Panc1 (cell line): ENCODE data around the gene NAV1. TPM values are rescaled to one million over a fixed set of nuclear protein-coding genes. Genes with fewer than 3 reads are reported as not detected.
A peak's percentile ranks its signal among the peaks of the same experiment; 100 is the strongest.

Experiments
- ATAC-seq: fragments of 200-7000 bp; cut with Tn5 transposase; 2 replicates; pipeline ENCODE4 v1.9.1; 2020; ENCODE audit warnings: mild to moderate bottlenecking, moderate library complexity
- BruUV-seq: library from RNA; stranded (reverse); fragments of 400-500 nt; replicated peaks from 2 replicates; lab custom pipeline; 2021; lab: Mats Ljungman, UMichigan
- CTCF ChIA-PET: fragments of 300-600 bp; sonication (Branson Sonifier 250); formaldehyde crosslinking; loops from one replicate; lab custom pipeline; 2022; ENCODE audit warnings: antibody characterized with exemption; lab: Charles Lee
- POLR2A ChIA-PET: fragments of 300-600 bp; sonication (Branson Sonifier 250); formaldehyde crosslinking; loops from one replicate; lab custom pipeline; 2022; ENCODE audit warnings: antibody characterized with exemption; lab: Charles Lee
- DNase-seq: peaks from one replicate; pipeline ENCODE4 v3.0.0-alpha.2; 2010; ENCODE audit warnings: low read depth, low spot score
- H3K27ac ChIP-seq: 2 replicates; pipeline ENCODE4 v1.5.1; 2011; ENCODE audit warnings: mild to moderate bottlenecking, low read length, inconsistent platforms
- H3K27me3 ChIP-seq: fragments of 200-500 bp; sonication (Bioruptor generic); 2 replicates; pipeline ENCODE4 v1.6.0; 2014; ENCODE audit warnings: low read length, inconsistent platforms; ENCODE audit not compliant: control insufficient read depth, insufficient read depth
- H3K36me3 ChIP-seq: fragments of 200-500 bp; sonication (Bioruptor generic); 2 replicates; pipeline ENCODE4 v1.5.1; 2014; ENCODE audit warnings: inconsistent platforms, mild to moderate bottlenecking, low read length, moderate library complexity; ENCODE audit not compliant: control insufficient read depth, insufficient read depth
- H3K4me1 ChIP-seq: 2 replicates; pipeline ENCODE4 v1.5.1; 2011; ENCODE audit warnings: inconsistent platforms, mild to moderate bottlenecking, low read length, moderate library complexity; ENCODE audit not compliant: control insufficient read depth, insufficient read depth
- H3K4me3 ChIP-seq, 2 experiments: 2 replicates each; pipeline ENCODE4 v1.5.1; 2011 to 2012; ENCODE audit warnings: low read depth in 2 of 2, low read length in 2 of 2, mild to moderate bottlenecking in 2 of 2, inconsistent platforms in 1 of 2, moderate library complexity in 1 of 2
- H3K9me3 ChIP-seq: fragments of 200-500 bp; sonication (Bioruptor generic); 2 replicates; pipeline ENCODE4 v1.5.1; 2014; ENCODE audit warnings: low read depth, mild to moderate bottlenecking, inconsistent platforms, low read length, moderate library complexity; ENCODE audit not compliant: control insufficient read depth, insufficient read depth
- POLR2AphosphoS5 ChIP-seq: IDR thresholded peaks from 2 replicates; pipeline ENCODE4 v1.6.1; 2012; ENCODE audit warnings: mild to moderate bottlenecking, low read depth, low read length, moderate library complexity
- SIN3A ChIP-seq: IDR thresholded peaks from 2 replicates; pipeline ENCODE4 v1.6.1; 2012; ENCODE audit warnings: low read depth, mild to moderate bottlenecking, low read length, moderate library complexity, borderline replicate concordance; ENCODE audit not compliant: insufficient read depth
- TCF7L2 ChIP-seq: IDR thresholded peaks from 2 replicates; pipeline ENCODE4 v1.6.1; 2011; ENCODE audit warnings: mild to moderate bottlenecking, low read depth, low read length, inconsistent platforms
- in situ Hi-C: cut with HindIII; loops from 2 replicates; pipeline ENCODE4 v1.10.0; 2016; ENCODE audit warnings: low sequenced_read_pairs, low pct_unique_long_range_greater_than_20kb
- intact Hi-C: fragments of 100-400 bp; cut with micrococcal nuclease; formaldehyde crosslinking; loops from one replicate; pipeline ENCODE4 v1.10.0; 2022; ENCODE audit not compliant: unreplicated experiment
- total RNA-seq: library from RNA; stranded (reverse); gene quantifications from one replicate; pipeline ENCODE4 v1.2.1, GENCODE V29; 2021; ENCODE audit not compliant: unreplicated experiment
- TF ChIP-seq, protein P1 (sequence below): fragments of 450-650 bp; IDR thresholded peaks from 2 replicates; pipeline ENCODE4 v1.5.1; 2017; ENCODE audit warnings: mild to moderate bottlenecking
- TF ChIP-seq, protein P2 (sequence below), 2 experiments: IDR thresholded peaks; 2 replicates each; pipeline ENCODE4 v1.6.1; 2011 to 2012; ENCODE audit warnings: low read depth in 2 of 2, control low read depth in 1 of 2, low read length in 1 of 2, mild to moderate bottlenecking in 1 of 2, moderate library complexity in 1 of 2; ENCODE audit not compliant: insufficient read depth in 1 of 2

Gene NAV1
- total RNA-seq, 1 experiment from 2014 or later, result 29.0 TPM

DNA sequence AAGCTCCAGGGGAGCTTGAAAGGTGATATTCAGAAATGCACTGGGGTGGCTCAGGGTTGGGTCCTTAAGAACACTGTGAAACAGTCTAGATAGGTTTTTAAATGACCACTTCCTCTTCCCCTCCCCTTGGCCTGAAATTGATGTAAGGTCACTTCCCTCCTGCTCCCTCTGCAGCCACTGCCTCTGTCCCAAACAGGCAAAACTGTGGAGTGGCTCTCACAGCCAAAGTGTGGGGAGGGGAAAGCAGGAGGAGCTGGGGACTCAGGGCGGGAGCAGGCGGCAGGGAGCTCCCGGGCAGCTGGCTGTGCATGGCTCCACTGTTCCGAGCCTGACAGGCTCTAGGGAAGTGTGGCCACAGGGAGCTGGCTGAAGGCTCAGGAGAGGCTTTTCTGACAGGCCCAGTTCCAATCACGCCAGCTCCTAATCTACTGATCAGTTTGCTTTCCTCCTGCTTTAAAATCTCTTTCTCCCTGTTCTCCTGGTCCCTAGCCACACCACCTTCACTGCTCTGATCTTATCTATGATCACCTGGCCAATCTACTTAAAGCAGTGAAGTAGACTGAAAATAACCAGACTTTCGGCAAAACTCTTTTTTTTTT is 26.9 kb upstream of the NAV1 start:
- in situ Hi-C loops, result no loop called here
- Histone ChIP-seq H3K36me3 (no peaks in the 10 kb centered on the region), H3K4me3 (no peak overlapping the region), H3K4me1 (peaks cover 13% of the 10 kb centered on the region), H3K9me3 (no peaks in the 10 kb centered on the region), H3K27me3 (no peaks in the 10 kb centered on the region), H3K27ac (peak overlapping the region; percentile 36; the same call in 1 of the 2 replicates)
- intact Hi-C loops, result loop anchor here (1.0 kb wide), 1 partner anchor 64 kb away; no protein-coding TSS in a partner anchor
- ATAC-seq (peak; percentile 65; the same call in 1 of the 2 replicates), DNase-seq (no peak)
- TF ChIP-seq SIN3A (no peak), POLR2AphosphoS5 (no peak), TCF7L2 (no peak)
- TF ChIP-seq, protein P1, sequence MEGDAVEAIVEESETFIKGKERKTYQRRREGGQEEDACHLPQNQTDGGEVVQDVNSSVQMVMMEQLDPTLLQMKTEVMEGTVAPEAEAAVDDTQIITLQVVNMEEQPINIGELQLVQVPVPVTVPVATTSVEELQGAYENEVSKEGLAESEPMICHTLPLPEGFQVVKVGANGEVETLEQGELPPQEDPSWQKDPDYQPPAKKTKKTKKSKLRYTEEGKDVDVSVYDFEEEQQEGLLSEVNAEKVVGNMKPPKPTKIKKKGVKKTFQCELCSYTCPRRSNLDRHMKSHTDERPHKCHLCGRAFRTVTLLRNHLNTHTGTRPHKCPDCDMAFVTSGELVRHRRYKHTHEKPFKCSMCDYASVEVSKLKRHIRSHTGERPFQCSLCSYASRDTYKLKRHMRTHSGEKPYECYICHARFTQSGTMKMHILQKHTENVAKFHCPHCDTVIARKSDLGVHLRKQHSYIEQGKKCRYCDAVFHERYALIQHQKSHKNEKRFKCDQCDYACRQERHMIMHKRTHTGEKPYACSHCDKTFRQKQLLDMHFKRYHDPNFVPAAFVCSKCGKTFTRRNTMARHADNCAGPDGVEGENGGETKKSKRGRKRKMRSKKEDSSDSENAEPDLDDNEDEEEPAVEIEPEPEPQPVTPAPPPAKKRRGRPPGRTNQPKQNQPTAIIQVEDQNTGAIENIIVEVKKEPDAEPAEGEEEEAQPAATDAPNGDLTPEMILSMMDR, result no peak
- TF ChIP-seq, protein P2, sequence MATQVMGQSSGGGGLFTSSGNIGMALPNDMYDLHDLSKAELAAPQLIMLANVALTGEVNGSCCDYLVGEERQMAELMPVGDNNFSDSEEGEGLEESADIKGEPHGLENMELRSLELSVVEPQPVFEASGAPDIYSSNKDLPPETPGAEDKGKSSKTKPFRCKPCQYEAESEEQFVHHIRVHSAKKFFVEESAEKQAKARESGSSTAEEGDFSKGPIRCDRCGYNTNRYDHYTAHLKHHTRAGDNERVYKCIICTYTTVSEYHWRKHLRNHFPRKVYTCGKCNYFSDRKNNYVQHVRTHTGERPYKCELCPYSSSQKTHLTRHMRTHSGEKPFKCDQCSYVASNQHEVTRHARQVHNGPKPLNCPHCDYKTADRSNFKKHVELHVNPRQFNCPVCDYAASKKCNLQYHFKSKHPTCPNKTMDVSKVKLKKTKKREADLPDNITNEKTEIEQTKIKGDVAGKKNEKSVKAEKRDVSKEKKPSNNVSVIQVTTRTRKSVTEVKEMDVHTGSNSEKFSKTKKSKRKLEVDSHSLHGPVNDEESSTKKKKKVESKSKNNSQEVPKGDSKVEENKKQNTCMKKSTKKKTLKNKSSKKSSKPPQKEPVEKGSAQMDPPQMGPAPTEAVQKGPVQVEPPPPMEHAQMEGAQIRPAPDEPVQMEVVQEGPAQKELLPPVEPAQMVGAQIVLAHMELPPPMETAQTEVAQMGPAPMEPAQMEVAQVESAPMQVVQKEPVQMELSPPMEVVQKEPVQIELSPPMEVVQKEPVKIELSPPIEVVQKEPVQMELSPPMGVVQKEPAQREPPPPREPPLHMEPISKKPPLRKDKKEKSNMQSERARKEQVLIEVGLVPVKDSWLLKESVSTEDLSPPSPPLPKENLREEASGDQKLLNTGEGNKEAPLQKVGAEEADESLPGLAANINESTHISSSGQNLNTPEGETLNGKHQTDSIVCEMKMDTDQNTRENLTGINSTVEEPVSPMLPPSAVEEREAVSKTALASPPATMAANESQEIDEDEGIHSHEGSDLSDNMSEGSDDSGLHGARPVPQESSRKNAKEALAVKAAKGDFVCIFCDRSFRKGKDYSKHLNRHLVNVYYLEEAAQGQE (IDR thresholded peaks at IDR 0.05; ENCODE audit: insufficient read depth in 1 of 2, low read depth in 2 of 2, low read length in 1 of 2), result no peak
- no TSS peak for BruUV-seq
- CTCF ChIA-PET, result interaction anchor here (0.7 to 6.7 kb wide), 12 partner anchors 9 to 313 kb away, joined by 3 to 110 read pairs (median 9); no protein-coding TSS in a partner anchor
- POLR2A ChIA-PET, result interaction anchor here (0.7 to 2.0 kb wide), 2 partner anchors 11 to 30 kb away, joined by 8 to 14 read pairs; no protein-coding TSS in a partner anchor

DNA sequence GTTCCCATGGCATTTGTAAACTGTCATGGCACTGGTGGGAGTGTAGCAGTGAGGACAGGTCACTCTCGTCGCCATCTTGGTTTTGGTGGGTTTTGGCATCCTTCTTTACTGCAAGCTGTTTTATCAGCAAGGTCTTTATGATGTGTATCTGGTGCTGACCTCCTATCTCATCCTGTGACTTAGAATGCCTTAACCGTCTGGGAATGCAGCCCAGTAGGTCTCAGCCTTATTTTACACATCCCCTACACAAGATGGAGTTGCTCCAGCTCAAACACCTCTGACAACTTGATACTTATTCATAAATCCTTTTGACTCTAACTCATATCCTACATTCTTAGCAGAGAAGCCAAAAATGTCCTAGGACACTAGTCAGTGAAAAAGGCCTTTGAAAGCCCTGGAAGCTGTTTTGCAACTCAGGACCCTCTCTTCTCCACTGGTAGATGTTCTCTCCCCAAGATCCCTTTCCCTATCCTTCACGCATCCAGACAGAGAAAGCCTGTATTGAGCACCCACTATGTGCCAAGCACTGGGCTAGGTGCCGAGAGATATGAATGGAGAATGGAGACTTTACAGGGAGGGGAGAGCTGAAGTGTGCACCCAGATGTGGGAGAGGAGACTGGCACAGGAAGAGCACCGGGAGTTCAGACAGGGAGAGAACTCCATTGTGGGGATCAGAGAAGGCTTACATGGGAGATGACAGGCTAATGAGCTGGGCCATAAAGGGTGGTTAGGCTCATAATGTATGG is 25.3 kb upstream of the NAV1 start:
- POLR2A ChIA-PET, result interaction anchor here (2.0 kb wide), 1 partner anchor 32 kb away, joined by 14 read pairs; no protein-coding TSS in a partner anchor
- DNase-seq, result no peak
- Histone ChIP-seq H3K27ac (no peak overlapping the region), H3K9me3 (no peaks in the 10 kb centered on the region), H3K27me3 (no peaks in the 10 kb centered on the region), H3K4me3 (no peak overlapping the region), H3K4me1 (peaks cover 5% of the 10 kb centered on the region; the same call in 1 of the 2 replicates), H3K36me3 (no peaks in the 10 kb centered on the region)
- CTCF ChIA-PET, result interaction anchor here (0.6 to 6.7 kb wide), 13 partner anchors 10 to 202 kb away, joined by 3 to 110 read pairs (median 8); no protein-coding TSS in a partner anchor
- BruUV-seq, result no TSS peak
- in situ Hi-C loops (no loop called here), intact Hi-C loops (loop anchor here (1.0 kb wide), 1 partner anchor 31 kb away; no protein-coding TSS in a partner anchor)
- no peak for TF ChIP-seq SIN3A
- TF ChIP-seq POLR2AphosphoS5, result no peak
- TF ChIP-seq, protein P2 (IDR thresholded peaks at IDR 0.05; ENCODE audit: insufficient read depth in 1 of 2, low read depth in 2 of 2, low read length in 1 of 2), result no peak
- no peak for TF ChIP-seq TCF7L2
- TF ChIP-seq, protein P1, result no peak
- no peak for ATAC-seq
